ENCODE results near the gene NELFB.

DNA sequence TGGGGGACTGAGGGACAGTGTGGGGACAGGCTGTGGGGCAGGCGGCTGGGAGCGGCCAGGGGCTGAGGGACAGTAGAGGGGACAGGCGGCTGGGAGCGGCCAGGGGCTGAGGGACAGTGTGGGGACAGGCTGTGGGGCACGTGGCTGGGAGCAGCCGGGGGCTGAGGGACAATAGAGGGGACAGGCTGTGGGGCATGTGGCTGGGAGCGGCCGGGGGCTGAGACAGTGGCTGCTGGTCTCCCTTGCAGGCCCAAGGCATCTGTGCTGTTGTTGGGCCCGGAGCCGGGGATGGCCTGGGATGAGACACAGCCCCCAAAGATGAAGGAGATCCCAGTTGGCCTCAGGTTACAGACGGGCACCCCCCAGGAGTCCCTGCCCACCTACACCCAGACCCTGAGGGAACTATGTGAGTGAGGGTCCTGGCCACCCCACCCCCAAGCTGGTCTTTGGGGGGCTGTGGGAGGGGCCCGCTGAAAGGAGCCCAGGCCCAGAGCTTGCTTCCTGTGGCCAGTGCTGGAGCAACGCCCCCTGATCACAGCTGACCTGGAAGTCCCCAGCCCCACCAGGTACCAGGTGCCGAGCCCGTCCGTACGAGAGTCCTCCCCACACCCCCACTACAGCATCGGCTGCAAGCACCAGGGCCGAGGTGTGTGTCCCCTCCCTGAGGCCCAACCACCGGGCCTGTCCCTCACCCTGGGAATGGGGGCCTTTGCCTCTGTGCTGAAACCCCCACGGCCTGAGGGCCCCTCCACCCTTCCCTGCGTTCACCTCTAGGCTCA, 3.4 kb upstream of the NELFB start:
- TF ChIP-seq, protein P1, sequence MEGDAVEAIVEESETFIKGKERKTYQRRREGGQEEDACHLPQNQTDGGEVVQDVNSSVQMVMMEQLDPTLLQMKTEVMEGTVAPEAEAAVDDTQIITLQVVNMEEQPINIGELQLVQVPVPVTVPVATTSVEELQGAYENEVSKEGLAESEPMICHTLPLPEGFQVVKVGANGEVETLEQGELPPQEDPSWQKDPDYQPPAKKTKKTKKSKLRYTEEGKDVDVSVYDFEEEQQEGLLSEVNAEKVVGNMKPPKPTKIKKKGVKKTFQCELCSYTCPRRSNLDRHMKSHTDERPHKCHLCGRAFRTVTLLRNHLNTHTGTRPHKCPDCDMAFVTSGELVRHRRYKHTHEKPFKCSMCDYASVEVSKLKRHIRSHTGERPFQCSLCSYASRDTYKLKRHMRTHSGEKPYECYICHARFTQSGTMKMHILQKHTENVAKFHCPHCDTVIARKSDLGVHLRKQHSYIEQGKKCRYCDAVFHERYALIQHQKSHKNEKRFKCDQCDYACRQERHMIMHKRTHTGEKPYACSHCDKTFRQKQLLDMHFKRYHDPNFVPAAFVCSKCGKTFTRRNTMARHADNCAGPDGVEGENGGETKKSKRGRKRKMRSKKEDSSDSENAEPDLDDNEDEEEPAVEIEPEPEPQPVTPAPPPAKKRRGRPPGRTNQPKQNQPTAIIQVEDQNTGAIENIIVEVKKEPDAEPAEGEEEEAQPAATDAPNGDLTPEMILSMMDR (conservative IDR thresholded peaks at IDR 0.05; ENCODE audit: low read length): no peak
- no peak for TF ChIP-seq EZH2phosphoT487 (IDR thresholded peaks at IDR 0.05; ENCODE audit: borderline replicate concordance, low read depth, low read length)
